ENCODE data around the gene NEK4.

NEK4 gene

DNA sequence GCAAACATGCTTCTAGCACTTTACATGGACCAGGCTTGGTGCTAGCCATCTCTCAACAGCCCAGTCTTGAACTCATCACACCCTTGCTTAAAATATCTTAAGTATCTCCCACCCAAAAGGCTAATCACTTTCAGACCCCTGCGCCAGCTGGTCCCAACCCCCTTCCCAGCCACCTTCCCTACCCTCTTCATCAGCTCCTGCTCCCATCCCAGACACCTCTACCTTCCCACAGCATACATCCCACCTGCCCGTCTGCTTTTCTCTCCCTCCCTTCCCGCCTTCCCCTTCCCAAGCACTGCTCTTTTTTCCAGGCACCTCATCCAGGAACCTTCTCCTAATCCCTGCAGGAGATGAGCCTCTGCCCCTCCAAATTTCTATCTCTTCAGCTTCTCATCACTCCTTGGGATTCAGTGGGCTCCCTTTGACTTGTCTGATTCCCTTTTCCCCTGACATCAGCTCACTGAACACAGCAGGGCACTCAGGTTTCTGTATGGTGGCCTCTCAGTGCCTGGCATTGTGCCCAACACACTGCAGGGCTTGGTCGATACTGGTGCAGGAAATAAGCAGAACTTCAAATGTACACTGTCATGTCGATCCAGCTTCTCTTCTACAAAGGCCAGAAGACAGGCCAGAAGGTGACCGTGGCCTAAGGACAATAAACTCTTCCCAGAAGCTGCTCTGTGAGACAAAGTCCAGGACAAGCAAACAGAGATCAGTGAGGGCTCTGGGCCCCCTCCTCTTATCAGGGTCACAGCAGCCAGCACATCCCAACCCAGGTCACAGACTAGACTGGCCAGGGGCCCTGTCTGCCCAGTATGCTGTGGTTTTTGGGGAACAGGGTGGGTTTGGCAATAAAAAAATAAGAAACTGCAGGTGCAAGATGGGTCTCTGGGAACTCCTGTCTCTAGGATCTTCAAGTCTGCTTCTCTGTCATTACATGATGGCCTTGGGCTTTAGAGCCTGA, 4.4 kb upstream of the NEK4 start:
- no peak overlapping the region for H3K27ac ChIP-seq (ENCODE audit: low read length)
- no peak overlapping the region for H3K4me2 ChIP-seq (ENCODE audit: low read length)
- H3K79me2 ChIP-seq (ENCODE audit: low read length), result peaks cover 5% of the 10 kb centered on the region
- TF ChIP-seq, protein P1, sequence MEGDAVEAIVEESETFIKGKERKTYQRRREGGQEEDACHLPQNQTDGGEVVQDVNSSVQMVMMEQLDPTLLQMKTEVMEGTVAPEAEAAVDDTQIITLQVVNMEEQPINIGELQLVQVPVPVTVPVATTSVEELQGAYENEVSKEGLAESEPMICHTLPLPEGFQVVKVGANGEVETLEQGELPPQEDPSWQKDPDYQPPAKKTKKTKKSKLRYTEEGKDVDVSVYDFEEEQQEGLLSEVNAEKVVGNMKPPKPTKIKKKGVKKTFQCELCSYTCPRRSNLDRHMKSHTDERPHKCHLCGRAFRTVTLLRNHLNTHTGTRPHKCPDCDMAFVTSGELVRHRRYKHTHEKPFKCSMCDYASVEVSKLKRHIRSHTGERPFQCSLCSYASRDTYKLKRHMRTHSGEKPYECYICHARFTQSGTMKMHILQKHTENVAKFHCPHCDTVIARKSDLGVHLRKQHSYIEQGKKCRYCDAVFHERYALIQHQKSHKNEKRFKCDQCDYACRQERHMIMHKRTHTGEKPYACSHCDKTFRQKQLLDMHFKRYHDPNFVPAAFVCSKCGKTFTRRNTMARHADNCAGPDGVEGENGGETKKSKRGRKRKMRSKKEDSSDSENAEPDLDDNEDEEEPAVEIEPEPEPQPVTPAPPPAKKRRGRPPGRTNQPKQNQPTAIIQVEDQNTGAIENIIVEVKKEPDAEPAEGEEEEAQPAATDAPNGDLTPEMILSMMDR (IDR thresholded peaks at IDR 0.05; ENCODE audit: low read depth, low read length), result no peak
- no peak for TF ChIP-seq EZH2phosphoT487 (IDR thresholded peaks at IDR 0.05; ENCODE audit: low read depth)
- H3K4me1 ChIP-seq (ENCODE audit: low read length), result peaks cover 38% of the 10 kb centered on the region
- no peak overlapping the region for H2AFZ ChIP-seq (ENCODE audit: low read depth, low read length)
- H3K9me3 ChIP-seq (ENCODE audit: insufficient read depth, low read length), result no peaks in the 10 kb centered on the region
- H4K20me1 ChIP-seq (ENCODE audit: insufficient read depth, low read length), result no peaks in the 10 kb centered on the region
- H3K4me3 ChIP-seq (ENCODE audit: low read length), result no peak overlapping the region
- no peaks in the 10 kb centered on the region for H3K27me3 ChIP-seq (ENCODE audit: low read depth, low read length)
- no peaks in the 10 kb centered on the region for H3K36me3 ChIP-seq (replicated peaks; ENCODE audit: low read depth, low read length)
- no peak overlapping the region for H3K9ac ChIP-seq (ENCODE audit: low read length)

DNA sequence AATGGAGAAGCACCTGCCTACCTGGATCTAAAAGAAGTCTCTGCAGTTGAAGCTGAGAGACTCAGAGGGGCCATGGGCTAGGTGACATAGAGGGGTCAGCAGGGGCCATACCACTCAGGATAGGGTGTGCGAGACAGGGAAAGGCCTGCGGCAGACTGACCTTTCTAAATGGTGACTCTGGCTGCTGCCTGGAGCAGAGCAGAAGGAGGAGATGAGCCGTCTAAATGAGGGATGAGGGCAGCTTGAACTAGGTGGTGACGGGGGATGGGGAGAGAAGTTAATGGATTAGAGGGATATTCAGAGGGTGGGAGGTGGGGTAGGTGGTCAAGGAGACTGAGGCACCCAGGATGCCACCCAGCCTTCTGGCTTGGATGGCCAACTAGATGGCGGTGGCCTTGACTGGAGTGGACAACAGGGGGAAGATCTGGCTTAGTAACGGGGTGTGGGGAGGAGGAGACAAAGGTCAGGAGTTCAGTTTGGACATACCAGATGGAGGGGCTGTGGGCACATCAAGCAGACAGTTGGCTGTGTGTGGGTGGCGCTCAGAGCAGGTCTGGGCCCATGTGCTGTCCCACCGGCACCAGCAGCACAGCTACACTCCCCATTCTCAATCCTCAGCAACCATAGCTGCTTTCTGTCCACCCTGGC, 3.5 kb upstream of the NEK4 start:
- no peak overlapping the region for H3K9ac ChIP-seq (ENCODE audit: low read length)

DNA sequence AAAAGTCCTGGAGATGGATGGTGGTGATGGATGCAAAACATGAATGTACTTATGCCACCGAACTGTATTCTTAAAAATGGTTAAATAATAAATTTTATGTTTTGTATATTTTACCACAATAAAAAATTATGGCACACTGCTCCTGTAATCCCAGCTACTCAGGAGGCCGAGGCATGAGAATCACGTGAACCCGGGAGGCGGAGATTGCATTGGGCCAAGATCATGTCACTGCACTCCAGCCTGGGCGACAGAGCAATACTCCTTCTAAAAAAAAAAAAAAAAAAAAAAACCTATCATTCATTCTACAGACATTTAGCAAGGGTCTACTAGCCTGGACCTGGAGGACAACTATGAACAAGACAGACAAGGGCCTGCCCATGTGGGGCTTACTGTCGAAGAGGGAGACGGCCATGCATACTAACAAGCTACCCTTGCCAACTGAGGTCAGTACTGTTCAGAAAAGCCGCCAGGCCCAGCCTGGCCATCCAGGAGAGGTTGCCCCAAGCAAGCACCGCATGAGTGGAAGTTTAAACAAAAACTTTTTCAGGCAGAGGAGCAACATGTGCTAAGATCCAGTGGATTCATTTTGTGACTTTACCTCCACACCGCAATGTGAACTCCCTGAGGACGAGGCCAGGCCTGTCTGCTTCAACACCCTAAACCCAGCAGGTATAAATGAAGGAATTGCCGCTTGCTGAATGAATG, 2.8 kb upstream of the NEK4 start:
- Histone ChIP-seq H3K36me3 (replicated peaks; ENCODE audit: low read depth, low read length) (no peaks in the 10 kb centered on the region), H3K9me3 (ENCODE audit: insufficient read depth, low read length) (no peaks in the 10 kb centered on the region), H3K79me2 (ENCODE audit: low read length) (peaks cover 16% of the 10 kb centered on the region), H3K4me3 (ENCODE audit: low read length) (no peak overlapping the region), H4K20me1 (ENCODE audit: insufficient read depth, low read length) (no peaks in the 10 kb centered on the region), H3K27me3 (ENCODE audit: low read depth, low read length) (no peaks in the 10 kb centered on the region), H3K9ac (ENCODE audit: low read length) (no peak overlapping the region), H3K27ac (ENCODE audit: low read length) (no peak overlapping the region), H3K4me1 (ENCODE audit: low read length) (peaks cover 29% of the 10 kb centered on the region), H2AFZ (ENCODE audit: low read depth, low read length) (no peak overlapping the region), H3K4me2 (ENCODE audit: low read length) (no peak overlapping the region)
- no peak for TF ChIP-seq EZH2phosphoT487 (IDR thresholded peaks at IDR 0.05; ENCODE audit: low read depth)
- TF ChIP-seq, protein P1 (IDR thresholded peaks at IDR 0.05; ENCODE audit: low read depth, low read length), result no peak

More for the DNA sequence above, 3.5 kb upstream of the NEK4 start:
- H3K4me2 ChIP-seq (ENCODE audit: low read length), result no peak overlapping the region
- H3K27me3 ChIP-seq (ENCODE audit: low read depth, low read length), result no peaks in the 10 kb centered on the region
- TF ChIP-seq, protein P1 (IDR thresholded peaks at IDR 0.05; ENCODE audit: low read depth, low read length), result no peak
- TF ChIP-seq EZH2phosphoT487 (IDR thresholded peaks at IDR 0.05; ENCODE audit: low read depth), result no peak
- no peaks in the 10 kb centered on the region for H3K9me3 ChIP-seq (ENCODE audit: insufficient read depth, low read length)
- no peak overlapping the region for H3K27ac ChIP-seq (ENCODE audit: low read length)
- no peak overlapping the region for H3K4me3 ChIP-seq (ENCODE audit: low read length)
- peaks cover 15% of the 10 kb centered on the region for H3K79me2 ChIP-seq (ENCODE audit: low read length)
- H2AFZ ChIP-seq (ENCODE audit: low read depth, low read length), result no peak overlapping the region
- peaks cover 36% of the 10 kb centered on the region for H3K4me1 ChIP-seq (ENCODE audit: low read length)
- no peaks in the 10 kb centered on the region for H3K36me3 ChIP-seq (replicated peaks; ENCODE audit: low read depth, low read length)
- no peaks in the 10 kb centered on the region for H4K20me1 ChIP-seq (ENCODE audit: insufficient read depth, low read length)
